PC-3 (cell line): ENCODE results near the gene C22orf39.

Source experiments
- EZH2 ChIP-seq: fragments of 300-600 bp; sonication (generic); IDR thresholded peaks from one replicate; pipeline ENCODE4 v1.6.1; 2017; ENCODE audit warnings: antibody characterized with exemption, mild to moderate bottlenecking, low read length; ENCODE audit not compliant: unreplicated experiment
- EZH2phosphoT487 ChIP-seq: fragments of 300-600 bp; sonication (generic); IDR thresholded peaks from 2 replicates; pipeline ENCODE4 v1.6.1; 2018; ENCODE audit warnings: mild to moderate bottlenecking, antibody characterized with exemption, low read length, borderline replicate concordance
- TF ChIP-seq, protein P1 (sequence below): fragments of 300-600 bp; sonication (generic); conservative IDR thresholded peaks from 2 replicates; pipeline ENCODE4 v1.5.1; 2017; ENCODE audit warnings: antibody characterized with exemption, low read depth, mild to moderate bottlenecking, low read length

DNA sequence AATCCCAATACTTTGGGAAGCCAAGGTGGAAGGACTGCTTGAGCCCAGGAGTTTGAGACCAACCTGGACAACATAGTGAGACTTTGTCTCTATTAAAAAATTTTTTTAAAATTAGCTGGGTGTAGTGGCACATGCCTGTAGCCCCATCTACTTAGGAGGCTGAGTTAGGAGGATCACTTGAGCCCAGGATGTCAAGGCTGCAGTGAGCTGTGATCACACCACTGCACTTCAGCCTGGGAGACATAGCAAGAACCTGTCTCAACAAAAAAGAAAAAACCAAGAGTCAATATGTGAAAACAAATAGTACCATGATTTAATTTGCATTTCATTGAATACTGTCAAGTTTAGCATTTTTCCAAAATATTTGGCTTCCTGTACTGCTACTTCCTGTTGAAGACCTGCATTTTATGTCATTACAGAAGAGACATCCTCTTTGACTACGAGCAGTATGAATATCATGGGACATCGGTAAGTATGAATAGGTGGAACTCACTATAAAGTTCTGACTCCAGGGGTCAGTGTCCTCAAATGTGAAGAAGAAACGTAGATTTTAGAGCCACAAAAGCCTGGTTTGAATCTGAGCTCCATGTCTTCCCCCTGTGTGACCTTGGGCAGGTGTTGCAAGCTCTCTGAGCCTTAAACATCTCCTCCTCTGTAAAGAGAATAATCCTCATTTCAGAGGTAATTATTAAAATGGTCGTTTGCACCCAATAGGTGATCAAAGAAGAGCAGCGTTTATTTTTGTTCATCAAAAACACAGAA lies 48.2 kb upstream of the C22orf39 start:
- TF ChIP-seq, protein P1, sequence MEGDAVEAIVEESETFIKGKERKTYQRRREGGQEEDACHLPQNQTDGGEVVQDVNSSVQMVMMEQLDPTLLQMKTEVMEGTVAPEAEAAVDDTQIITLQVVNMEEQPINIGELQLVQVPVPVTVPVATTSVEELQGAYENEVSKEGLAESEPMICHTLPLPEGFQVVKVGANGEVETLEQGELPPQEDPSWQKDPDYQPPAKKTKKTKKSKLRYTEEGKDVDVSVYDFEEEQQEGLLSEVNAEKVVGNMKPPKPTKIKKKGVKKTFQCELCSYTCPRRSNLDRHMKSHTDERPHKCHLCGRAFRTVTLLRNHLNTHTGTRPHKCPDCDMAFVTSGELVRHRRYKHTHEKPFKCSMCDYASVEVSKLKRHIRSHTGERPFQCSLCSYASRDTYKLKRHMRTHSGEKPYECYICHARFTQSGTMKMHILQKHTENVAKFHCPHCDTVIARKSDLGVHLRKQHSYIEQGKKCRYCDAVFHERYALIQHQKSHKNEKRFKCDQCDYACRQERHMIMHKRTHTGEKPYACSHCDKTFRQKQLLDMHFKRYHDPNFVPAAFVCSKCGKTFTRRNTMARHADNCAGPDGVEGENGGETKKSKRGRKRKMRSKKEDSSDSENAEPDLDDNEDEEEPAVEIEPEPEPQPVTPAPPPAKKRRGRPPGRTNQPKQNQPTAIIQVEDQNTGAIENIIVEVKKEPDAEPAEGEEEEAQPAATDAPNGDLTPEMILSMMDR: peak; percentile 45; the same call in 1 of the 2 replicates
- TF ChIP-seq EZH2 (no peak), EZH2phosphoT487 (no peak)
